WTC11 (cell line): ENCODE measurements around the gene B4GALNT2.
"Not testable (repeated sequence)": the region's sequence is repeated elsewhere in the genome, so short reads cannot be mapped to it uniquely, and the experiment has no call there.

Experiments used
- ATF3 ChIP-seq: sonication (generic); formaldehyde crosslinking; conservative IDR thresholded peaks from 2 replicates; pipeline ENCODE4 v1.8.1; 2022; ENCODE audit warnings: mild to moderate bottlenecking, missing genetic modification reagents
- CTCF ChIP-seq: fragments of 200-600 bp; IDR thresholded peaks from 2 replicates; pipeline ENCODE4 v1.8.0; 2022; ENCODE audit warnings: antibody characterized with exemption
- E2F4 ChIP-seq: sonication (generic); formaldehyde crosslinking; IDR thresholded peaks from 2 replicates; pipeline ENCODE4 v1.8.1; 2022; ENCODE audit warnings: low read depth, mild to moderate bottlenecking, moderate library complexity, missing genetic modification reagents, borderline replicate concordance
- TEAD4 ChIP-seq: sonication (generic); formaldehyde crosslinking; IDR thresholded peaks from 2 replicates; pipeline ENCODE4 v1.8.0; 2022; ENCODE audit warnings: mild to moderate bottlenecking, missing genetic modification reagents

- not testable (repeated sequence) for TF ChIP-seq CTCF; E2F4 (CRISPR knock-in tag); ATF3 (CRISPR knock-in tag); TEAD4 (CRISPR knock-in tag)
These were observed 43.4 kb downstream of the B4GALNT2 start for GRCh38 chr17:49175978-49176377.
